ENCODE data around the gene EDNRB.

The EDNRB gene

GRCh38 chr13:77878190-77878589 lies 40.4 kb downstream of the EDNRB start:
- TF ChIP-seq CTCF (IDR thresholded peaks at IDR 0.05; ENCODE audit: poor library complexity, severe bottlenecking): no peak
- H3K4me3 ChIP-seq (ENCODE audit: severe bottlenecking): no peak overlapping the region
- H3K36me3 ChIP-seq (ENCODE audit: low read depth): no peaks in the 10 kb centered on the region
- no peak overlapping the region for H3K27ac ChIP-seq (ENCODE audit: poor library complexity, severe bottlenecking)
- H3K9me3 ChIP-seq (ENCODE audit: severe bottlenecking): no peaks in the 10 kb centered on the region
- no peaks in the 10 kb centered on the region for H3K4me1 ChIP-seq (ENCODE audit: insufficient read depth, poor library complexity, severe bottlenecking)
- H3K27me3 ChIP-seq (ENCODE audit: insufficient read depth, poor library complexity, severe bottlenecking): no peaks in the 10 kb centered on the region
- ATAC-seq (ENCODE audit: low read depth) (no peak), DNase-seq (ENCODE audit: low spot score) (no peak)

GRCh38 chr13:77876176-77876575 lies 42.5 kb downstream of the EDNRB start:
- no peak overlapping the region for H3K27ac ChIP-seq (ENCODE audit: poor library complexity, severe bottlenecking)
- no peak for ATAC-seq (ENCODE audit: low read depth)
- no peaks in the 10 kb centered on the region for H3K9me3 ChIP-seq (ENCODE audit: severe bottlenecking)
- TF ChIP-seq CTCF (IDR thresholded peaks at IDR 0.05; ENCODE audit: poor library complexity, severe bottlenecking): no peak
- H3K36me3 ChIP-seq (ENCODE audit: low read depth): no peaks in the 10 kb centered on the region
- no peak overlapping the region for H3K4me3 ChIP-seq (ENCODE audit: severe bottlenecking)
- no peaks in the 10 kb centered on the region for H3K27me3 ChIP-seq (ENCODE audit: insufficient read depth, poor library complexity, severe bottlenecking)
- no peak for DNase-seq (ENCODE audit: low spot score)
- no peaks in the 10 kb centered on the region for H3K4me1 ChIP-seq (ENCODE audit: insufficient read depth, poor library complexity, severe bottlenecking)

GRCh38 chr13:77874406-77874805 lies 44.2 kb downstream of the EDNRB start:
- no peaks in the 10 kb centered on the region for H3K4me1 ChIP-seq (ENCODE audit: insufficient read depth, poor library complexity, severe bottlenecking)
- no peak for TF ChIP-seq CTCF (IDR thresholded peaks at IDR 0.05; ENCODE audit: poor library complexity, severe bottlenecking)
- DNase-seq (ENCODE audit: low spot score) (no peak), ATAC-seq (ENCODE audit: low read depth) (no peak)
- H3K27ac ChIP-seq (ENCODE audit: poor library complexity, severe bottlenecking): no peak overlapping the region
- no peaks in the 10 kb centered on the region for H3K36me3 ChIP-seq (ENCODE audit: low read depth)
- no peak overlapping the region for H3K4me3 ChIP-seq (ENCODE audit: severe bottlenecking)
- H3K27me3 ChIP-seq (ENCODE audit: insufficient read depth, poor library complexity, severe bottlenecking): no peaks in the 10 kb centered on the region
- no peaks in the 10 kb centered on the region for H3K9me3 ChIP-seq (ENCODE audit: severe bottlenecking)

- Histone ChIP-seq H3K9me3 (ENCODE audit: severe bottlenecking) (no peaks in the 10 kb centered on the region), H3K4me3 (ENCODE audit: severe bottlenecking) (no peak overlapping the region), H3K4me1 (ENCODE audit: insufficient read depth, poor library complexity, severe bottlenecking) (no peaks in the 10 kb centered on the region), H3K27ac (ENCODE audit: poor library complexity, severe bottlenecking) (no peak overlapping the region), H3K36me3 (ENCODE audit: low read depth) (no peaks in the 10 kb centered on the region), H3K27me3 (ENCODE audit: insufficient read depth, poor library complexity, severe bottlenecking) (no peaks in the 10 kb centered on the region)
- DNase-seq (ENCODE audit: low spot score) (no peak), ATAC-seq (ENCODE audit: low read depth) (no peak)
- TF ChIP-seq CTCF (IDR thresholded peaks at IDR 0.05; ENCODE audit: poor library complexity, severe bottlenecking): no peak
These were observed 45.6 kb downstream of the EDNRB start for GRCh38 chr13:77872995-77873394.

GRCh38 chr13:77871596-77871995 lies 47.0 kb downstream of the EDNRB start:
- H3K27ac ChIP-seq (ENCODE audit: poor library complexity, severe bottlenecking): no peak overlapping the region
- DNase-seq (ENCODE audit: low spot score): no peak
- no peaks in the 10 kb centered on the region for H3K36me3 ChIP-seq (ENCODE audit: low read depth)
- no peaks in the 10 kb centered on the region for H3K27me3 ChIP-seq (ENCODE audit: insufficient read depth, poor library complexity, severe bottlenecking)
- no peaks in the 10 kb centered on the region for H3K9me3 ChIP-seq (ENCODE audit: severe bottlenecking)
- H3K4me3 ChIP-seq (ENCODE audit: severe bottlenecking): no peak overlapping the region
- H3K4me1 ChIP-seq (ENCODE audit: insufficient read depth, poor library complexity, severe bottlenecking): no peaks in the 10 kb centered on the region
- no peak for TF ChIP-seq CTCF (IDR thresholded peaks at IDR 0.05; ENCODE audit: poor library complexity, severe bottlenecking)
- no peak for ATAC-seq (ENCODE audit: low read depth)

All from RWPE2 (cell line).